HEK293 (cell line): ENCODE data around the gene COL5A2.

Source experiments
- CTCF ChIA-PET: fragments of 350-600 bp; formaldehyde crosslinking; extraction: SDS; loops from one replicate; lab custom pipeline; 2021; ENCODE audit warnings: antibody characterized with exemption; lab: Yijun Ruan, JAX
- POLR2A ChIA-PET: fragments of 300-600 bp; formaldehyde crosslinking; extraction: SDS; loops from one replicate; lab custom pipeline; 2020; ENCODE audit warnings: antibody characterized with exemption, inconsistent platforms; lab: Yijun Ruan, JAX
- H3K27ac ChIP-seq: fragments of 200-500 bp; sonication (Bioruptor generic); 2 replicates; pipeline ENCODE4 v1.5.1; 2014; ENCODE audit warnings: low read depth, low read length, control low read depth, inconsistent platforms; ENCODE audit errors: extremely low read depth
- H3K36me3 ChIP-seq, 2 experiments: fragments of 200-500 bp in 1 of 2; sonication (Bioruptor generic) in 1 of 2; 1 replicate in 1 of 2; 2 replicates in 1 of 2; pipeline ENCODE4 v1.5.1; 2014 to 2017; ENCODE audit warnings: inconsistent platforms in 2 of 2, low read length in 2 of 2; ENCODE audit not compliant: control insufficient read depth in 2 of 2, insufficient read depth in 1 of 2
- H3K4me1 ChIP-seq: fragments of 200-500 bp; sonication (Bioruptor generic); 2 replicates; pipeline ENCODE4 v1.5.1; 2014; ENCODE audit warnings: mild to moderate bottlenecking, low read length, inconsistent platforms; ENCODE audit not compliant: control insufficient read depth, insufficient read depth
- H3K4me3 ChIP-seq: 2 replicates; pipeline ENCODE4 v1.5.1; 2011; ENCODE audit warnings: low read depth, mild to moderate bottlenecking, control low read depth, low read length, moderate library complexity
- H3K9me3 ChIP-seq: fragments of 200-500 bp; sonication (Bioruptor generic); 2 replicates; pipeline ENCODE4 v1.5.1; 2014; ENCODE audit warnings: low read depth, low read length, inconsistent platforms; ENCODE audit not compliant: control insufficient read depth, insufficient read depth
- GLIS1 ChIP-seq: fragments of 450-650 bp; formaldehyde crosslinking; IDR thresholded peaks from 2 replicates; pipeline ENCODE4 v1.5.1; 2016; ENCODE audit warnings: missing biosample characterization, missing genetic modification characterization
- HOXD13 ChIP-seq: sonication (generic); formaldehyde crosslinking; IDR thresholded peaks from 2 replicates; pipeline ENCODE4 v1.8.0; 2022; ENCODE audit warnings: missing genetic modification reagents, borderline replicate concordance
- KLF16 ChIP-seq: fragments of 450-650 bp; formaldehyde crosslinking; IDR thresholded peaks from 2 replicates; pipeline ENCODE4 v1.5.1; 2017; ENCODE audit warnings: missing biosample characterization, missing genetic modification characterization
- KLF8 ChIP-seq: fragments of 450-650 bp; formaldehyde crosslinking; IDR thresholded peaks from 2 replicates; pipeline ENCODE4 v1.5.1; 2016; ENCODE audit warnings: missing biosample characterization, missing genetic modification characterization
- REPIN1 ChIP-seq: fragments of 450-650 bp; formaldehyde crosslinking; IDR thresholded peaks from 2 replicates; pipeline ENCODE4 v1.5.1; 2017; ENCODE audit warnings: missing biosample characterization, missing genetic modification characterization, low read depth
- SP3 ChIP-seq: fragments of 450-650 bp; formaldehyde crosslinking; IDR thresholded peaks from 2 replicates; pipeline ENCODE4 v1.5.1; 2016; ENCODE audit warnings: missing biosample characterization, missing genetic modification characterization
- ZBTB48 ChIP-seq: fragments of 450-650 bp; formaldehyde crosslinking; IDR thresholded peaks from 2 replicates; pipeline ENCODE4 v1.5.1; 2016; ENCODE audit warnings: missing biosample characterization, missing genetic modification characterization
- ZFP41 ChIP-seq: fragments of 450-650 bp; formaldehyde crosslinking; IDR thresholded peaks from 2 replicates; pipeline ENCODE4 v1.5.1; 2016; ENCODE audit warnings: missing biosample characterization, missing genetic modification characterization, borderline replicate concordance
- ZFP69B ChIP-seq: fragments of 450-650 bp; formaldehyde crosslinking; IDR thresholded peaks from 2 replicates; pipeline ENCODE4 v1.5.1; 2016; ENCODE audit warnings: missing biosample characterization, missing genetic modification characterization
- ZNF140 ChIP-seq: fragments of 450-650 bp; formaldehyde crosslinking; IDR thresholded peaks from 2 replicates; pipeline ENCODE4 v1.5.1; 2016; ENCODE audit warnings: missing biosample characterization, missing genetic modification characterization
- ZNF157 ChIP-seq: fragments of 450-650 bp; formaldehyde crosslinking; IDR thresholded peaks from 2 replicates; pipeline ENCODE4 v1.5.1; 2016; ENCODE audit warnings: missing biosample characterization, missing genetic modification characterization
- ZNF274 ChIP-seq, 2 experiments: fragments of 200-500 bp in 1 of 2; fragments of 450-650 bp in 1 of 2; sonication (Bioruptor generic) in 1 of 2; formaldehyde crosslinking in 1 of 2; IDR thresholded peaks; 2 replicates each; pipeline versions ENCODE4 v1.5.1 to v1.6.1; 2014 to 2016; ENCODE audit warnings: borderline replicate concordance in 1 of 2, inconsistent platforms in 1 of 2, low read length in 1 of 2, missing biosample characterization in 1 of 2, missing genetic modification characterization in 1 of 2
- ZNF335 ChIP-seq: fragments of 450-650 bp; formaldehyde crosslinking; conservative IDR thresholded peaks from 2 replicates; pipeline ENCODE4 v1.5.1; 2016; ENCODE audit warnings: missing biosample characterization, missing genetic modification characterization
- ZNF391 ChIP-seq: fragments of 450-650 bp; formaldehyde crosslinking; IDR thresholded peaks from 2 replicates; pipeline ENCODE4 v1.5.1; 2016; ENCODE audit warnings: low read depth, missing biosample characterization, missing genetic modification characterization, borderline replicate concordance
- ZNF433 ChIP-seq: fragments of 450-650 bp; formaldehyde crosslinking; IDR thresholded peaks from 2 replicates; pipeline ENCODE4 v1.5.1; 2016; ENCODE audit warnings: missing biosample characterization, missing genetic modification characterization, low read depth
- ZNF830 ChIP-seq: fragments of 450-650 bp; IDR thresholded peaks from 2 replicates; pipeline ENCODE4 v1.5.0; 2018; ENCODE audit warnings: missing biosample characterization, missing genetic modification characterization, low read depth, mild to moderate bottlenecking, moderate library complexity
- TF ChIP-seq, protein P1 (sequence below): fragments of 450-650 bp; formaldehyde crosslinking; IDR thresholded peaks from 2 replicates; pipeline ENCODE4 v1.5.1; 2016; ENCODE audit warnings: missing biosample characterization, missing genetic modification characterization
- TF ChIP-seq, protein P2 (sequence below): fragments of 450-650 bp; formaldehyde crosslinking; IDR thresholded peaks from 2 replicates; pipeline ENCODE4 v1.5.1; 2016; ENCODE audit warnings: missing biosample characterization, missing genetic modification characterization
- TF ChIP-seq, protein P3 (sequence below): fragments of 450-650 bp; formaldehyde crosslinking; IDR thresholded peaks from 2 replicates; pipeline ENCODE4 v1.5.1; 2016; ENCODE audit warnings: missing biosample characterization, missing genetic modification characterization

Gene COL5A2

DNA sequence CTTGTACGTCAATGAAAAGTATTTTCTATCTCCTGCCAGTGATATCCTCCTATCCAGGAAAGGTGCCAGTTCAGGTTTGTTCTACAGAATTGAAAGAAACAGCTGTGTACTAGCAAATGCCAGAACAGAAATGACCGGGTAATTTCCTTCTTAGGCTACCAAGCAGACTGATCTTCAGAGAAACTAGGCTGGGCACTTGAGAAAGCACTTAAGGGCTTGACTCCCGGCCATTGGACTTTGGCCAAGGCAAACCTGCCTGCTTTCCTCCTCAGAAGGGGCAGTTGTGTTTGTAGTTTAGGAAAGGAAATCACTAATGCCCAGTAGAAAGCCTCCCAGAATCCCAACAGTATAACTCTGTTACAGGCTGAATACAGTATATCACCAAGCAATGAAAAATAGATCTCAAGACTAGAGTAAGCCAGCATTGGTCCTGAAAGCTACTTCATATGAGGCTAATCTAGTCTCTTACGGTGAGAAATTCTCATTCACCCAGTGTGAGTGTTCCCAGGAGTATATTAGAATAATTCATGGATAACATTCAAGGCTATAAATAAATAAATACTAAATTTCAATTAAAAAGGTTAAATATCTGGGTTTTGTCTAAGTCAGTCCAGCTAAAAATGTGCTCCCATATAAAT is 43.0 kb upstream of the COL5A2 start (continued):
- TF ChIP-seq ZNF140 (no peak), ZNF830 (tag by site-specific recombination) (no peak), ZFP69B (tag by site-specific recombination) (no peak), ZBTB48 (tag by site-specific recombination) (no peak), ZNF274 (IDR thresholded peaks at IDR 0.05; ENCODE audit: low read length) (no peak), ZNF274 (tag by site-specific recombination; IDR thresholded peaks at IDR 0.05; ENCODE audit: borderline replicate concordance) (no peak), ZFP41 (tag by site-specific recombination) (no peak), ZNF433 (tag by site-specific recombination) (no peak), REPIN1 (tag by site-specific recombination) (no peak), HOXD13 (CRISPR knock-in tag) (no peak), KLF8 (tag by site-specific recombination) (no peak), ZNF157 (tag by site-specific recombination) (no peak)
- TF ChIP-seq, protein P1, sequence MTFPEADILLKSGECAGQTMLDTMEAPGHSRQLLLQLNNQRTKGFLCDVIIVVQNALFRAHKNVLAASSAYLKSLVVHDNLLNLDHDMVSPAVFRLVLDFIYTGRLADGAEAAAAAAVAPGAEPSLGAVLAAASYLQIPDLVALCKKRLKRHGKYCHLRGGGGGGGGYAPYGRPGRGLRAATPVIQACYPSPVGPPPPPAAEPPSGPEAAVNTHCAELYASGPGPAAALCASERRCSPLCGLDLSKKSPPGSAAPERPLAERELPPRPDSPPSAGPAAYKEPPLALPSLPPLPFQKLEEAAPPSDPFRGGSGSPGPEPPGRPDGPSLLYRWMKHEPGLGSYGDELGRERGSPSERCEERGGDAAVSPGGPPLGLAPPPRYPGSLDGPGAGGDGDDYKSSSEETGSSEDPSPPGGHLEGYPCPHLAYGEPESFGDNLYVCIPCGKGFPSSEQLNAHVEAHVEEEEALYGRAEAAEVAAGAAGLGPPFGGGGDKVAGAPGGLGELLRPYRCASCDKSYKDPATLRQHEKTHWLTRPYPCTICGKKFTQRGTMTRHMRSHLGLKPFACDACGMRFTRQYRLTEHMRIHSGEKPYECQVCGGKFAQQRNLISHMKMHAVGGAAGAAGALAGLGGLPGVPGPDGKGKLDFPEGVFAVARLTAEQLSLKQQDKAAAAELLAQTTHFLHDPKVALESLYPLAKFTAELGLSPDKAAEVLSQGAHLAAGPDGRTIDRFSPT (tag by site-specific recombination): no peak
- TF ChIP-seq, protein P2, sequence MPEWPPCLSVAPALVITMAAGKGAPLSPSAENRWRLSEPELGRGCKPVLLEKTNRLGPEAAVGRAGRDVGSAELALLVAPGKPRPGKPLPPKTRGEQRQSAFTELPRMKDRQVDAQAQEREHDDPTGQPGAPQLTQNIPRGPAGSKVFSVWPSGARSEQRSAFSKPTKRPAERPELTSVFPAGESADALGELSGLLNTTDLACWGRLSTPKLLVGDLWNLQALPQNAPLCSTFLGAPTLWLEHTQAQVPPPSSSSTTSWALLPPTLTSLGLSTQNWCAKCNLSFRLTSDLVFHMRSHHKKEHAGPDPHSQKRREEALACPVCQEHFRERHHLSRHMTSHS (tag by site-specific recombination): no peak
- TF ChIP-seq, protein P3, sequence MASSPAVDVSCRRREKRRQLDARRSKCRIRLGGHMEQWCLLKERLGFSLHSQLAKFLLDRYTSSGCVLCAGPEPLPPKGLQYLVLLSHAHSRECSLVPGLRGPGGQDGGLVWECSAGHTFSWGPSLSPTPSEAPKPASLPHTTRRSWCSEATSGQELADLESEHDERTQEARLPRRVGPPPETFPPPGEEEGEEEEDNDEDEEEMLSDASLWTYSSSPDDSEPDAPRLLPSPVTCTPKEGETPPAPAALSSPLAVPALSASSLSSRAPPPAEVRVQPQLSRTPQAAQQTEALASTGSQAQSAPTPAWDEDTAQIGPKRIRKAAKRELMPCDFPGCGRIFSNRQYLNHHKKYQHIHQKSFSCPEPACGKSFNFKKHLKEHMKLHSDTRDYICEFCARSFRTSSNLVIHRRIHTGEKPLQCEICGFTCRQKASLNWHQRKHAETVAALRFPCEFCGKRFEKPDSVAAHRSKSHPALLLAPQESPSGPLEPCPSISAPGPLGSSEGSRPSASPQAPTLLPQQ (tag by site-specific recombination): no peak

DNA sequence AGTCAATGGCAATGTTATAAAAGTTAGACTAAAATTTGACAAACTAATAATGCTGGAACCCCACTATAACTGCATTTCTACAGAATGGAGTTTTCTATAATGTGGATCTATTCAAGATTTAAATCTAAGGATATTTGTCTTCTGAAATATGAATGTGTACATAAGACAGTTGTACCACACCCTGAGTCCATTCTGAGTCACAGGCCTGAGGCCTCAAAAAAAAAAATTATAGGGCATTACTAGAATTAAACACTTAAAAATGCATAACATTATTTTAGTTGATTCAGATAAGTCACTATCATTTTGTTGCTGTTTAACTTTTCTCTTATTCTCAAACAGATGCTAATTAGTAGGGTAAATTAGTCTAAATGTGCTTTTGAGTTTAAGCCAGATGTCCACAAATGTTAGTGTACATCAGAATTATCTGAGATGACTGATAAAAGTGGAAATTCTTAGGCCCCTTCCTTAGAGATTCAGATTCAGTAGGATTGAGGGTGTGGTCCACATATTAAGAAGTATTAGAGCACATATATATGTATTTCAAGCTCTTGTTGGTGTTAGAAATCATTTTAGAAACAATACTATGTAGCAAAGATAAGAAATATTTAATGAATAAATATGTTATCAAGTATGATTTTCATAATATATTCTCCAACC is 42.4 kb upstream of the COL5A2 start:
- peaks cover 4% of the 10 kb centered on the region; the same call in 1 of the 2 replicates for H3K4me1 ChIP-seq
- POLR2A ChIA-PET: no interaction called here
- TF ChIP-seq SP3 (tag by site-specific recombination) (no peak), ZNF391 (tag by site-specific recombination) (no peak), ZNF335 (tag by site-specific recombination) (no peak), GLIS1 (tag by site-specific recombination) (no peak), KLF16 (no peak)
- TF ChIP-seq, all 188 proteins: peak for 0
- Histone ChIP-seq H3K4me3 (no peak overlapping the region), H3K36me3 (no peaks in the 10 kb centered on the region), H3K27ac (no peak overlapping the region), H3K9me3 (no peaks in the 10 kb centered on the region)
- CTCF ChIA-PET: interaction anchor here (1.3 to 2.0 kb wide), 2 partner anchors 66 to 128 kb away, joined by 4 to 7 read pairs; no protein-coding TSS in a partner anchor
